ENCODE data around the gene SCN4B. TPM values are rescaled to one million over a fixed set of nuclear protein-coding genes. Genes with fewer than 3 reads are reported as not detected.
A peak's percentile ranks its signal among the peaks of the same experiment; 100 is the strongest.

SCN4B gene
- total RNA-seq, 1 experiment from 2014 or later, result not detected

- Histone ChIP-seq H3K9me3 (ENCODE audit: insufficient read depth, low read depth) (peaks cover 43% of the 10 kb centered on the region), H3K79me2 (ENCODE audit: low read depth) (no peaks in the 10 kb centered on the region), H3K4me3 (no peak overlapping the region), H3K4me2 (no peak overlapping the region), H3K4me1 (replicated peaks; ENCODE audit: insufficient read depth) (peaks cover 21% of the 10 kb centered on the region), H3K36me3 (ENCODE audit: low read depth) (no peaks in the 10 kb centered on the region), H4K20me1 (ENCODE audit: insufficient read depth) (no peaks in the 10 kb centered on the region), H3K27me3 (ENCODE audit: insufficient read depth, low read depth) (no peaks in the 10 kb centered on the region), H3K9me2 (ENCODE audit: insufficient read depth) (no peaks in the 10 kb centered on the region), H3K27ac (no peak overlapping the region), H2AFZ (no peak overlapping the region), H3F3A (ENCODE audit: insufficient read depth, low read depth) (no peaks in the 10 kb centered on the region; the same call in 1 of the 2 replicates)
- intact Hi-C loops (cut with micrococcal nuclease; ENCODE audit: unreplicated experiment), result no loop called here
- BruUV-seq (replicated peaks), result no TSS peak
- TF ChIP-seq EZH2 (IDR thresholded peaks at IDR 0.05; ENCODE audit: low read depth), result no peak
- TF ChIP-seq CTCF (conservative IDR thresholded peaks at IDR 0.05), result no peak
- peak in 1 of 2 experiments; percentile 34 for DNase-seq
- ChIA-PET POLR2A (ENCODE audit: unreplicated experiment) (no interaction called here), CTCF (no interaction called here)
Measured at GRCh38 chr11:118087931-118088330, 64.7 kb downstream of the SCN4B start.

DNA sequence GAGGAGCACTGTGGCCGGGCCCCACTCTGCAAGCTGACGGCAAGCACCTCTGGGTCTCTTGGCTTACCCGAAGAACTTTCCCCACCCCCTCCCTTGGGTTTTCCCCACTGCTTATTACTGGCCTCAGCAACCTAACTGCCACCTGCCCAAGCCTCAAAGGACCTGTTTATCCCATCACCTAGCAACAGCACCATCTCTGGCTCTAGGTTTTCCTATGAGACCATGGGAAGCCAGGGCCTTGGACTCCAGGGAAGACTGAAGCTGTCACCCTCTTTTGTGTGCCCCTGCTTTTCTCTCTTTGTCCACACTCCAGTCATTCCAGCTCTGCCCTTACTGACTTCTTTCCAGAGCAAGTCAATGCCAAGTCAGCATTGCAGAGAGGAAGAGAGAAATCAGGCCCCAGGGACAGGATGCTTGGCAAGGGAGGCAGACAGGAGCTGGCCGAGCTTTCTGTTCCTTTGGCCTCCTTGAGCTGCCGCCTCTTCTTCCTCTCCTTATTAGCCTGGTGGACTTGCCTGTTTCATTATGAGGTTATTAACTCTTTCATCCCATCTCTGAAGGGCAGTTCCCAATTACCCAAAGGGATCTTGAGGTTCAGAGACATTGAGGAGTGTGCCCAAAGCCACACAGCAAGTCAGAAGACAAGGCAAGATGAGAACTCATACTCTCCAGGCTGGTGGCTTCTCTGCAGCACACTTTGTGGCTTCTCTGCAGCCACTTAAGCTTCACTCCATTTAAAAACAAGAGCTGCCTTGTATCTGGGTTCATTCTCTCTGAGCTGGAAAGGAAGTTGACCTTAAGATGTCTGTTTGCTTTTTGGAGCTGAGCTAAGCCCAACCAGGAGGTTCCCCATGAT lies 65.5 kb downstream of the SCN4B start, which contains the start of gene SMIM35:
Gene SMIM35 (minus strand): TSS at position 51 of the 856 bp plus-strand sequence. CDS start 206 bp downstream, outside the sequence.
- H3K9me2 ChIP-seq (ENCODE audit: insufficient read depth), result no peaks in the 10 kb centered on the region
- H3K9me3 ChIP-seq (ENCODE audit: insufficient read depth, low read depth), result peaks cover 43% of the 10 kb centered on the region
- BruUV-seq (replicated peaks), result no TSS peak
- peaks cover 21% of the 10 kb centered on the region for H3K4me1 ChIP-seq (replicated peaks; ENCODE audit: insufficient read depth)
- intact Hi-C loops (cut with micrococcal nuclease; ENCODE audit: unreplicated experiment), result no loop called here
- no peaks in the 10 kb centered on the region for H4K20me1 ChIP-seq (ENCODE audit: insufficient read depth)
- H3K4me2 ChIP-seq, result no peak within 1 kb of the TSS
- DNase-seq, result no peak
- no peak within 1 kb of the TSS for H3K4me3 ChIP-seq
- no peaks in the 10 kb centered on the region for H3K36me3 ChIP-seq (ENCODE audit: low read depth)
- no peaks in the 10 kb centered on the region for H3K27me3 ChIP-seq (ENCODE audit: insufficient read depth, low read depth)
- CTCF ChIA-PET, result interaction anchor here (0.7 kb wide), 1 partner anchor 150 kb away, joined by 10 read pairs; no protein-coding TSS in a partner anchor
- no peak for TF ChIP-seq CTCF (conservative IDR thresholded peaks at IDR 0.05)
- TF ChIP-seq EZH2 (IDR thresholded peaks at IDR 0.05; ENCODE audit: low read depth), result no peak
- H3K27ac ChIP-seq, result no peak within 1 kb of the TSS
- no peak within 1 kb of the TSS for H2AFZ ChIP-seq
- no peaks in the 10 kb centered on the region for H3K79me2 ChIP-seq (ENCODE audit: low read depth)
- no peaks in the 10 kb centered on the region; the same call in 1 of the 2 replicates for H3F3A ChIP-seq (ENCODE audit: insufficient read depth, low read depth)
- POLR2A ChIA-PET (ENCODE audit: unreplicated experiment), result no interaction called here

DNA sequence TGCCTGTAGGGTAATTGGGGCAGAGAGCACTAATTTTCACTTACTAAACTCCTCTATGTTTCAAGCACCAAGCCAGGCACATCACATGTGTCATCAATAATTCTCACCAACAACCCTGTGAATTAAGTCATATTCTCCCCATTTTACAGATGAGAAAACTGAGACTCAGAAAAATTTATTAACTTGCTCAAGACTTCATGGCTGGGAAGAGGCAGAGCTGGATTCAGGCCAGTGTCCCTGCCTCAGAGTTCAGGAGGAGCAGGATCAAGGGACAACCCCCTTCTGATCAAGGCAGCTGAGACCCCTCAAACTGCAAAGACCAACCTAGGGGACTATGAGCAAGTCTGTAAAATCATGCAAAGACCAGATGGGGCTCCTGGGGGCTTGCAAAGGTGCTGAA lies 68.0 kb downstream of the SCN4B start:
- ChIA-PET CTCF (no interaction called here), POLR2A (ENCODE audit: unreplicated experiment) (no interaction called here)
- TF ChIP-seq EZH2 (IDR thresholded peaks at IDR 0.05; ENCODE audit: low read depth) (no peak), CTCF (conservative IDR thresholded peaks at IDR 0.05) (no peak)
- DNase-seq, result no peak
- no peak overlapping the region for H3K4me2 ChIP-seq
- peaks cover 21% of the 10 kb centered on the region for H3K4me1 ChIP-seq (replicated peaks; ENCODE audit: insufficient read depth)
- H3K79me2 ChIP-seq (ENCODE audit: low read depth), result no peaks in the 10 kb centered on the region
- no peaks in the 10 kb centered on the region for H3K36me3 ChIP-seq (ENCODE audit: low read depth)
- no peak overlapping the region for H3K27ac ChIP-seq
- H3K9me3 ChIP-seq (ENCODE audit: insufficient read depth, low read depth), result peaks cover 30% of the 10 kb centered on the region
- H2AFZ ChIP-seq, result no peak overlapping the region
- BruUV-seq (replicated peaks), result no TSS peak
- intact Hi-C loops (cut with micrococcal nuclease; ENCODE audit: unreplicated experiment), result no loop called here
- H4K20me1 ChIP-seq (ENCODE audit: insufficient read depth), result no peaks in the 10 kb centered on the region
- no peaks in the 10 kb centered on the region; the same call in 1 of the 2 replicates for H3F3A ChIP-seq (ENCODE audit: insufficient read depth, low read depth)
- H3K9me2 ChIP-seq (ENCODE audit: insufficient read depth), result no peaks in the 10 kb centered on the region
- no peak overlapping the region for H3K4me3 ChIP-seq
- H3K27me3 ChIP-seq (ENCODE audit: insufficient read depth, low read depth), result no peaks in the 10 kb centered on the region

Data from PC-9 (cell line).